ENCODE results near the gene CNTD1.
A peak's percentile ranks its signal among the peaks of the same experiment; 100 is the strongest.

The CNTD1 gene

DNA sequence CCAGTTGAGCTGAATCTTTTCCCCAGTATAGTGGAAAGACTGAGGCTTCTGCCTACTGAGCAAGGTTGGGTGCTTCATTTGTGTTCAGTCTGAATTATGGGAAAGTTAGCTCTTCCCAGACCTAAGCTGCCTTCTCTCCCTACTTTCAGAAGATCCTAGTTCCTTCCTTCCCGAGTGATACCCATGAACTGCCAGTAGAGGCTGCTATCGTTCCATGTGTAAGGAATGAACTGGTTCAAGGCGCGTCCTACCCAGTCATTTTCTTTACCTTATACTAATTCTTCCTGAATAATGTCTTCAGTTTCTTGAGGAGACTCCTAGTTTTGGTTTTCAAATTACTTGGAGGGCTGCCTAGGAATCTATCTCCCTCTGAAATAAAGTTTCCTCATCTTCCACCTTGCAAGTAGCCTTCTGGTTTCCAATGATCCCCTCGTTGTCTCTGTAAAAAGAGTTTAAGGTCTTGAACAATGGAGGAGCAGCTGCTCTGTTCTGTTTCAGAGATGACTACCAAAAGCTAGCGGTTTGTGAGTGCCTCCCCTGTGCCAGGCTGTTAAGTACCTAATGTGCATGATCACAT, 44.8 kb downstream of the CNTD1 start:
- ATAC-seq (ENCODE audit: low read depth), result peak; percentile 57; the same call in 2 of the 3 replicates
- DNase-seq (ENCODE audit: low spot score), result no peak
- H3K4me3 ChIP-seq (ENCODE audit: severe bottlenecking), result no peak overlapping the region
- H3K27me3 ChIP-seq (ENCODE audit: insufficient read depth, poor library complexity, severe bottlenecking), result no peaks in the 10 kb centered on the region
- no peaks in the 10 kb centered on the region for H3K9me3 ChIP-seq (ENCODE audit: severe bottlenecking)
- H3K4me1 ChIP-seq (ENCODE audit: insufficient read depth, poor library complexity, severe bottlenecking), result no peaks in the 10 kb centered on the region
- no peak overlapping the region for H3K27ac ChIP-seq (ENCODE audit: poor library complexity, severe bottlenecking)
- TF ChIP-seq, protein P1, sequence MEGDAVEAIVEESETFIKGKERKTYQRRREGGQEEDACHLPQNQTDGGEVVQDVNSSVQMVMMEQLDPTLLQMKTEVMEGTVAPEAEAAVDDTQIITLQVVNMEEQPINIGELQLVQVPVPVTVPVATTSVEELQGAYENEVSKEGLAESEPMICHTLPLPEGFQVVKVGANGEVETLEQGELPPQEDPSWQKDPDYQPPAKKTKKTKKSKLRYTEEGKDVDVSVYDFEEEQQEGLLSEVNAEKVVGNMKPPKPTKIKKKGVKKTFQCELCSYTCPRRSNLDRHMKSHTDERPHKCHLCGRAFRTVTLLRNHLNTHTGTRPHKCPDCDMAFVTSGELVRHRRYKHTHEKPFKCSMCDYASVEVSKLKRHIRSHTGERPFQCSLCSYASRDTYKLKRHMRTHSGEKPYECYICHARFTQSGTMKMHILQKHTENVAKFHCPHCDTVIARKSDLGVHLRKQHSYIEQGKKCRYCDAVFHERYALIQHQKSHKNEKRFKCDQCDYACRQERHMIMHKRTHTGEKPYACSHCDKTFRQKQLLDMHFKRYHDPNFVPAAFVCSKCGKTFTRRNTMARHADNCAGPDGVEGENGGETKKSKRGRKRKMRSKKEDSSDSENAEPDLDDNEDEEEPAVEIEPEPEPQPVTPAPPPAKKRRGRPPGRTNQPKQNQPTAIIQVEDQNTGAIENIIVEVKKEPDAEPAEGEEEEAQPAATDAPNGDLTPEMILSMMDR (IDR thresholded peaks at IDR 0.05; ENCODE audit: poor library complexity, severe bottlenecking), result peak; percentile 85
- H3K36me3 ChIP-seq (ENCODE audit: low read depth), result peaks cover 62% of the 10 kb centered on the region

DNA sequence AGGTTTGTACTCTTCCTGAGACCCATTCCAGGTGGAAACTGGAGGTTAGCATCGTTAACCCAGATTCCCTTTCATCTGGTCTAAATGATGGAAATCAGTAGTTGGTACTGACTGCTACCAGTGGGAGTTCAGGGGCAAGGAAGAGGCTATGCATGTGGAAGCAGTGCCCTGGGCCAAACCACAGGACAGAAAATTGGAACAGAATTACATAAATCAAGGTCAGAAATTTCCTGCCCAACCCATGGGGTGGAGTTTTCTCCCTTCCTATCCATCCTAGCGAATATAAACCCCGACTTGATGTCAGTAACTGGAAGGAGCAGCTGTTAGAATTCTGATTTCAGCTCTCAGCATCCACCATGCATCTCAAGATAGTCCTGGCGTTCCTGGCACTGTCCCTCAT, 45.6 kb downstream of the CNTD1 start, which contains the start of gene AOC2:
Gene AOC2 (plus strand): TSS at position 310 of the 400 bp plus-strand sequence. CDS start 47 bp downstream, at position 357.
- peaks cover 54% of the 10 kb centered on the region for H3K36me3 ChIP-seq (ENCODE audit: low read depth)
- H3K27me3 ChIP-seq (ENCODE audit: insufficient read depth, poor library complexity, severe bottlenecking), result no peaks in the 10 kb centered on the region
- DNase-seq (ENCODE audit: low spot score), result no peak
- H3K4me3 ChIP-seq (ENCODE audit: severe bottlenecking), result no peak within 1 kb of the TSS
- no peak within 1 kb of the TSS for H3K27ac ChIP-seq (ENCODE audit: poor library complexity, severe bottlenecking)
- no peaks in the 10 kb centered on the region for H3K9me3 ChIP-seq (ENCODE audit: severe bottlenecking)
- ATAC-seq (ENCODE audit: low read depth), result no peak
- H3K4me1 ChIP-seq (ENCODE audit: insufficient read depth, poor library complexity, severe bottlenecking), result no peaks in the 10 kb centered on the region
- TF ChIP-seq, protein P1 (IDR thresholded peaks at IDR 0.05; ENCODE audit: poor library complexity, severe bottlenecking), result no peak

GRCh38 chr17:42844761-42845555, 46.3 kb downstream of the CNTD1 start:
- no peak overlapping the region for H3K4me3 ChIP-seq (ENCODE audit: severe bottlenecking)
- no peaks in the 10 kb centered on the region for H3K9me3 ChIP-seq (ENCODE audit: severe bottlenecking)
- ATAC-seq (ENCODE audit: low read depth) (no peak), DNase-seq (ENCODE audit: low spot score) (no peak)
- peaks cover 48% of the 10 kb centered on the region for H3K36me3 ChIP-seq (ENCODE audit: low read depth)
- TF ChIP-seq, protein P1 (IDR thresholded peaks at IDR 0.05; ENCODE audit: poor library complexity, severe bottlenecking), result no peak
- no peaks in the 10 kb centered on the region for H3K27me3 ChIP-seq (ENCODE audit: insufficient read depth, poor library complexity, severe bottlenecking)
- no peaks in the 10 kb centered on the region for H3K4me1 ChIP-seq (ENCODE audit: insufficient read depth, poor library complexity, severe bottlenecking)
- H3K27ac ChIP-seq (ENCODE audit: poor library complexity, severe bottlenecking), result no peak overlapping the region

GRCh38 chr17:42845556-42845917, 46.9 kb downstream of the CNTD1 start:
- H3K4me1 ChIP-seq (ENCODE audit: insufficient read depth, poor library complexity, severe bottlenecking), result no peaks in the 10 kb centered on the region
- TF ChIP-seq, protein P1 (IDR thresholded peaks at IDR 0.05; ENCODE audit: poor library complexity, severe bottlenecking), result no peak
- no peak for ATAC-seq (ENCODE audit: low read depth)
- H3K36me3 ChIP-seq (ENCODE audit: low read depth), result peaks cover 43% of the 10 kb centered on the region
- DNase-seq (ENCODE audit: low spot score), result no peak
- no peak overlapping the region for H3K27ac ChIP-seq (ENCODE audit: poor library complexity, severe bottlenecking)
- H3K27me3 ChIP-seq (ENCODE audit: insufficient read depth, poor library complexity, severe bottlenecking), result no peaks in the 10 kb centered on the region
- H3K9me3 ChIP-seq (ENCODE audit: severe bottlenecking), result no peaks in the 10 kb centered on the region
- no peak overlapping the region for H3K4me3 ChIP-seq (ENCODE audit: severe bottlenecking)
